HFFc6 (cell line): ENCODE measurements around the gene MRPL24. TPM values are rescaled to one million over a fixed set of nuclear protein-coding genes. Genes with fewer than 3 reads are reported as not detected.
A peak's percentile ranks its signal among the peaks of the same experiment; 100 is the strongest.

ENCODE experiments used
- DNase-seq: peaks from one replicate; pipeline ENCODE4 v3.0.0-alpha.2; 2018
- H3K27ac Mint-ChIP-seq: 2 replicates; pipeline ENCODE4 v1.8.0; 2020; ENCODE audit warnings: mild to moderate bottlenecking, mixed read lengths
- H3K27me3 Mint-ChIP-seq: 2 replicates; pipeline ENCODE4 v1.8.0; 2021; ENCODE audit warnings: mild to moderate bottlenecking, moderate library complexity, mixed read lengths; ENCODE audit not compliant: insufficient read depth
- H3K36me3 Mint-ChIP-seq: 2 replicates; pipeline ENCODE4 v1.8.0; 2021; ENCODE audit warnings: low read depth, mixed read lengths
- H3K4me1 Mint-ChIP-seq: 2 replicates; pipeline ENCODE4 v1.8.0; 2020; ENCODE audit warnings: low read depth, mixed read lengths
- H3K4me3 Mint-ChIP-seq: 2 replicates; pipeline ENCODE4 v1.8.0; 2020; ENCODE audit warnings: mild to moderate bottlenecking, moderate library complexity, mixed read lengths
- H3K9me3 Mint-ChIP-seq: 2 replicates; pipeline ENCODE4 v1.8.0; 2020; ENCODE audit warnings: mild to moderate bottlenecking, mixed read lengths
- CTCF ChIP-seq: fragments of 200-600 bp; sonication (generic); IDR thresholded peaks from 2 replicates; pipeline ENCODE4 v1.5.0; 2021; ENCODE audit warnings: antibody characterized with exemption, mild to moderate bottlenecking
- total RNA-seq, 6 experiments: library from RNA; stranded (reverse); fragmentation: NEBNext Ultra II Directional; extraction: Animal tissue kit (Norgen Biotek cat#: 25700); gene quantifications; 2 replicates in 1 of 6; 3 replicates in 5 of 6; pipeline ENCODE4 v1.2.3, GENCODE V29; 2021

MRPL24 gene
- total RNA-seq, 6 experiments from 2014 or later: 82.5 to 93.7 (median 86.8) TPM

GRCh38 chr1:156744344-156744743, 3.5 kb upstream of the MRPL24 start:
- H3K4me1 Mint-ChIP-seq: peaks cover 56% of the 10 kb centered on the region
- H3K27me3 Mint-ChIP-seq: peaks cover 3% of the 10 kb centered on the region; the same call in 1 of the 2 replicates
- H3K4me3 Mint-ChIP-seq: no peak overlapping the region
- no peaks in the 10 kb centered on the region for H3K9me3 Mint-ChIP-seq
- H3K36me3 Mint-ChIP-seq: peaks cover 38% of the 10 kb centered on the region
- no peak for DNase-seq
- H3K27ac Mint-ChIP-seq: peak overlapping the region; percentile 98
- TF ChIP-seq CTCF: no peak

GRCh38 chr1:156743367-156744302, 2.7 kb upstream of the MRPL24 start:
- no peak for DNase-seq
- Mint-ChIP-seq H3K9me3 (no peaks in the 10 kb centered on the region), H3K27me3 (peaks cover 6% of the 10 kb centered on the region), H3K4me1 (peaks cover 56% of the 10 kb centered on the region), H3K4me3 (no peak overlapping the region), H3K27ac (peak overlapping the region; percentile 67), H3K36me3 (peaks cover 43% of the 10 kb centered on the region)
- TF ChIP-seq CTCF: no peak

- peaks cover 7% of the 10 kb centered on the region for H3K27me3 Mint-ChIP-seq
- H3K4me3 Mint-ChIP-seq: no peak overlapping the region
- H3K9me3 Mint-ChIP-seq: no peaks in the 10 kb centered on the region
- DNase-seq: no peak
- H3K4me1 Mint-ChIP-seq: peaks cover 48% of the 10 kb centered on the region
- peak overlapping the region; percentile 92 for H3K27ac Mint-ChIP-seq
- TF ChIP-seq CTCF: no peak
- peaks cover 51% of the 10 kb centered on the region for H3K36me3 Mint-ChIP-seq
These were observed 1.9 kb upstream of the MRPL24 start for GRCh38 chr1:156742801-156743200.

GRCh38 chr1:156742017-156742416, 1.1 kb upstream of the MRPL24 start:
- Mint-ChIP-seq H3K4me1 (peaks cover 41% of the 10 kb centered on the region), H3K27me3 (peaks cover 7% of the 10 kb centered on the region), H3K4me3 (peak overlapping the region; percentile 99), H3K27ac (peak overlapping the region; percentile 92), H3K36me3 (peaks cover 55% of the 10 kb centered on the region), H3K9me3 (no peaks in the 10 kb centered on the region)
- TF ChIP-seq CTCF: no peak
- DNase-seq: no peak

- TF ChIP-seq CTCF: no peak
- Mint-ChIP-seq H3K4me3 (peak overlapping the region; percentile 99), H3K27ac (peak overlapping the region; percentile 92), H3K4me1 (peaks cover 37% of the 10 kb centered on the region), H3K9me3 (no peaks in the 10 kb centered on the region), H3K27me3 (peaks cover 7% of the 10 kb centered on the region), H3K36me3 (peaks cover 55% of the 10 kb centered on the region)
- no peak for DNase-seq
These were observed 644 bp upstream of the MRPL24 start for GRCh38 chr1:156741481-156741983.
